ENCODE measurements around the gene CRY1.
A peak's percentile ranks its signal among the peaks of the same experiment; 100 is the strongest.
"Not testable (repeated sequence)": the region's sequence is repeated elsewhere in the genome, so short reads cannot be mapped to it uniquely, and the experiment has no call there.

The CRY1 gene

GRCh38 chr12:107080299-107080698 is 13.1 kb downstream of the CRY1 start:
- H3K27me3 ChIP-seq (ENCODE audit: insufficient read depth, low read length, poor library complexity, severe bottlenecking), result no peaks in the 10 kb centered on the region
- no peaks in the 10 kb centered on the region for H3K9me3 ChIP-seq (ENCODE audit: insufficient read depth, low read depth, low read length)
- H3K36me3 ChIP-seq (ENCODE audit: insufficient read depth, low read length), result no peaks in the 10 kb centered on the region
- peaks cover 17% of the 10 kb centered on the region; the same call in 1 of the 2 replicates for H3K79me2 ChIP-seq (ENCODE audit: insufficient read depth, low read length)
- H3K4me2 ChIP-seq (ENCODE audit: low read depth, low read length, poor library complexity, severe bottlenecking), result no peak overlapping the region
- no peaks in the 10 kb centered on the region for H3K9me2 ChIP-seq (replicated peaks; ENCODE audit: low read depth, low read length)
- H3K4me1 ChIP-seq (ENCODE audit: insufficient read depth, low read length, poor library complexity, severe bottlenecking), result peaks cover 6% of the 10 kb centered on the region
- H3F3A ChIP-seq (ENCODE audit: low read depth), result no peaks in the 10 kb centered on the region
- H3K9ac ChIP-seq (ENCODE audit: low read depth, low read length, poor library complexity, severe bottlenecking), result no peak overlapping the region
- peaks cover 4% of the 10 kb centered on the region for H4K20me1 ChIP-seq (ENCODE audit: insufficient read depth, low read length, poor library complexity, severe bottlenecking)
- no peak for TF ChIP-seq EZH2phosphoT487 (IDR thresholded peaks at IDR 0.05; ENCODE audit: borderline replicate concordance)
- TF ChIP-seq CTCF (conservative IDR thresholded peaks at IDR 0.05; ENCODE audit: low read length), result no peak
- H2AFZ ChIP-seq (ENCODE audit: low read length), result no peak overlapping the region
- H3K4me3 ChIP-seq (ENCODE audit: low read length, poor library complexity, severe bottlenecking), result no peak overlapping the region

DNA sequence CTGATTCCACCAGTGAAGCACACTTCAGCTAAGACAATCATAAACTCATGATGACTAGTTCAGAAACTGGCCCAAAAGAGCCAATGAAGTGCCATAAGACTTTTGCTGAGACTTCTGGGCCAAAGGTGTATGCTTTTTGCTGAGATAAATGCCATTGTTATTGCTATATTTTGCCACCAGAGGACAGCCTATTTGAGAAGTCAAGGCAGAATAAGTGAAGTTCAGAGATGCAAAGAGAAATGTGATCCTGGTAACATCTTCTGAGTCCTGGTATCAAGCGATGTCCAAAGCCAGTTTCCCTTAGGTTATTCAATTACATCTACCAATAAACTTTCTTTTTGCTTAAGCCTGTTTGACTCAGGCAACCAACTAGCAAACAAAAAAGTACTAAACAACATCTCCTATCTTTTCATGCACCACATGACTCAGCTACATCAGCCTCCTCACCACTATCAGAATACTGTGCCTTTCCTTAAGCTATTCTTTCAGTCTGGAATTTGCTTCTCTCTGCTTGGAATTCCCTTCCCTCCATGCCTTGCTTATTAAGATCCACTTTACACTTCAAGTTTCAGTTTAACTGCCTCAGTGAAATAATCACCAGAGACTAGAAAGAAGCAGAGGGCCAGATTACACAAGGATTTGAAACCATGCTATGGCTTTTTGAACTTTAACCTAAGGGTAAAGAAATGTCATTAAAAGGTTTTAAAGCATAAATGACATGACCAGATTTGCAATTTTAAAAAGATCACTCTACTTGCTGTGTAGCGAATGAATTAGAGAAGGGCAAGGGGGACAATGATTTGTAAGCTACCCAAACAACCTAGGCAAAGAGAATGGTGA is 14.0 kb downstream of the CRY1 start:
- TF ChIP-seq EZH2phosphoT487 (IDR thresholded peaks at IDR 0.05; ENCODE audit: borderline replicate concordance) (no peak), CTCF (conservative IDR thresholded peaks at IDR 0.05; ENCODE audit: low read length) (peak; percentile 87)
- no peak overlapping the region for H3K9ac ChIP-seq (ENCODE audit: low read depth, low read length, poor library complexity, severe bottlenecking)
- no peaks in the 10 kb centered on the region for H3K36me3 ChIP-seq (ENCODE audit: insufficient read depth, low read length)
- H3K4me1 ChIP-seq (ENCODE audit: insufficient read depth, low read length, poor library complexity, severe bottlenecking), result peaks cover 6% of the 10 kb centered on the region
- no peaks in the 10 kb centered on the region for H3K9me2 ChIP-seq (replicated peaks; ENCODE audit: low read depth, low read length)
- H4K20me1 ChIP-seq (ENCODE audit: insufficient read depth, low read length, poor library complexity, severe bottlenecking), result peaks cover 4% of the 10 kb centered on the region
- no peak overlapping the region for H3K4me3 ChIP-seq (ENCODE audit: low read length, poor library complexity, severe bottlenecking)
- H3F3A ChIP-seq (ENCODE audit: low read depth), result no peaks in the 10 kb centered on the region
- H3K9me3 ChIP-seq (ENCODE audit: insufficient read depth, low read depth, low read length), result no peaks in the 10 kb centered on the region
- H3K79me2 ChIP-seq (ENCODE audit: insufficient read depth, low read length), result peaks cover 17% of the 10 kb centered on the region; the same call in 1 of the 2 replicates
- no peak overlapping the region for H3K4me2 ChIP-seq (ENCODE audit: low read depth, low read length, poor library complexity, severe bottlenecking)
- no peaks in the 10 kb centered on the region for H3K27me3 ChIP-seq (ENCODE audit: insufficient read depth, low read length, poor library complexity, severe bottlenecking)
- H2AFZ ChIP-seq (ENCODE audit: low read length), result no peak overlapping the region

DNA sequence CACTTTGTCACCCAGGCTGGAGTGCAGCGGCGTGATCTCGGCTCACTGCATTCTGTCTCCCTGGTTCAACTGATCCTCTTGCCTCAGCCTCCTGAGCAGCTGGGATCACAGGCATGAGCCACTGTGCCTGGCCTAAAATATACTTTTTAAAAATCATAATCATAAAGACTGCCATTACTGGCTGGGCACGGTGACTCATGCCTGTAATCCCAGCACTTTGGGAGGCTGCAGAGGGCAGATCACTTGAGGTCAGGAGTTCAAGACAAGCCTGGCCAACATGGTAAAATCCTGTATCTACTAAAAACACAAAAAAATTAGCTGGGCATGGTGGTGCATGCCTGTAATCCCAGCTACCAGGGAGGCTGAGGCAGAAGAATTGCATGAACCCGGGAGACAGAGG is 20.1 kb downstream of the CRY1 start:
- not testable (repeated sequence) for H4K20me1 ChIP-seq (ENCODE audit: insufficient read depth, low read length, poor library complexity, severe bottlenecking); H3K27me3 ChIP-seq (ENCODE audit: insufficient read depth, low read length, poor library complexity, severe bottlenecking); H3K9me2 ChIP-seq (replicated peaks; ENCODE audit: low read depth, low read length); H3F3A ChIP-seq (ENCODE audit: low read depth); H3K9me3 ChIP-seq (ENCODE audit: insufficient read depth, low read depth, low read length); H3K9ac ChIP-seq (ENCODE audit: low read depth, low read length, poor library complexity, severe bottlenecking); H2AFZ ChIP-seq (ENCODE audit: low read length); H3K4me1 ChIP-seq (ENCODE audit: insufficient read depth, low read length, poor library complexity, severe bottlenecking); H3K4me3 ChIP-seq (ENCODE audit: low read length, poor library complexity, severe bottlenecking); H3K36me3 ChIP-seq (ENCODE audit: insufficient read depth, low read length); H3K4me2 ChIP-seq (ENCODE audit: low read depth, low read length, poor library complexity, severe bottlenecking)
- H3K79me2 ChIP-seq (ENCODE audit: insufficient read depth, low read length), result peaks cover 14% of the 10 kb centered on the region; the same call in 1 of the 2 replicates

DNA sequence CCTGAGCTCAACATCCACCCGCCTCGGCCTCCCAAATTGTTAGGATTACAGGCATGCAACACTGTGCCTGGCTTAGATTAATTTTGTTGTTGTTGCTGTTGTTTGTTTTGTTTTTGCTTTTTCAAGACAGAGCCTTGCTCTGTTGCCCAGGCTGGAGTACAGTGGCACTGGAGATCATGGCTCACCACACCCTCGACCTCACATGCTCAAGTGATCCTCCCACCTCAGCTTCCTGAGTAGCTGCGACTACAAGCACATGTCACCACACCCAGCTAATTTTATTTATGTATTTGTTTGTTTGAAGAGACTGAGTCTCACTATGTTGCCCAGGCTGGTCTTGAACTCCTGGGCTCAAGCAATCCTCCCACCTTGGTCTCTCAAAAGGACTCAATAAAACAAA is 26.7 kb downstream of the CRY1 start:
- TF ChIP-seq EZH2phosphoT487 (IDR thresholded peaks at IDR 0.05; ENCODE audit: borderline replicate concordance) (no peak), CTCF (conservative IDR thresholded peaks at IDR 0.05; ENCODE audit: low read length) (no peak)
- Histone ChIP-seq H3K9me2 (replicated peaks; ENCODE audit: low read depth, low read length) (no peaks in the 10 kb centered on the region), H3K36me3 (ENCODE audit: insufficient read depth, low read length) (no peaks in the 10 kb centered on the region), H3K27me3 (ENCODE audit: insufficient read depth, low read length, poor library complexity, severe bottlenecking) (no peaks in the 10 kb centered on the region), H2AFZ (ENCODE audit: low read length) (no peak overlapping the region), H3K4me2 (ENCODE audit: low read depth, low read length, poor library complexity, severe bottlenecking) (no peak overlapping the region), H3K4me3 (ENCODE audit: low read length, poor library complexity, severe bottlenecking) (no peak overlapping the region), H4K20me1 (ENCODE audit: insufficient read depth, low read length, poor library complexity, severe bottlenecking) (no peaks in the 10 kb centered on the region), H3K4me1 (ENCODE audit: insufficient read depth, low read length, poor library complexity, severe bottlenecking) (no peaks in the 10 kb centered on the region), H3F3A (ENCODE audit: low read depth) (no peaks in the 10 kb centered on the region), H3K9me3 (ENCODE audit: insufficient read depth, low read depth, low read length) (no peaks in the 10 kb centered on the region), H3K9ac (ENCODE audit: low read depth, low read length, poor library complexity, severe bottlenecking) (no peak overlapping the region), H3K79me2 (ENCODE audit: insufficient read depth, low read length) (peaks cover 16% of the 10 kb centered on the region; the same call in 1 of the 2 replicates)
